HepG2 (cell line): Measurements from ENCODE around the gene ARIH2. TPM values are rescaled to one million over a fixed set of nuclear protein-coding genes. Genes with fewer than 3 reads are reported as not detected.
A peak's percentile ranks its signal among the peaks of the same experiment; 100 is the strongest.

Experiments
- AKAP8 ChIP-seq: sonication (generic); formaldehyde crosslinking; IDR thresholded peaks from 2 replicates; pipeline ENCODE4 v1.5.1; 2020; ENCODE audit warnings: mild to moderate bottlenecking, missing genetic modification reagents
- BRCA1 ChIP-seq: sonication (generic); formaldehyde crosslinking; IDR thresholded peaks from 2 replicates; pipeline ENCODE4 v1.4.0; 2020; ENCODE audit warnings: missing genetic modification reagents
- CCAR2 ChIP-seq: fragments of 200-400 bp; formaldehyde crosslinking; optimal IDR thresholded peaks from 2 replicates; pipeline ENCODE3; 2018; ENCODE audit warnings: low read depth, mild to moderate bottlenecking, low read length, moderate library complexity
- EP300 ChIP-seq, 3 experiments: sonication (generic) in 1 of 3; formaldehyde crosslinking in 1 of 3; IDR thresholded peaks; 2 replicates each; pipeline versions ENCODE4 v1.5.1 to v1.6.1; 2011 to 2020; ENCODE audit warnings: low read depth in 2 of 3, low read length in 2 of 3, borderline replicate concordance in 1 of 3, improper control_type of control experiment in 1 of 3, mild to moderate bottlenecking in 1 of 3, missing genetic modification reagents in 1 of 3, moderate library complexity in 1 of 3
- EZH2 ChIP-seq: conservative IDR thresholded peaks from 2 replicates; pipeline ENCODE4 v1.6.1; 2012; ENCODE audit warnings: mild to moderate bottlenecking, low read depth, low read length, moderate library complexity
- FOXJ3 ChIP-seq: sonication (generic); formaldehyde crosslinking; IDR thresholded peaks from 2 replicates; pipeline ENCODE4 v1.4.0; 2020; ENCODE audit warnings: missing genetic modification reagents, mild to moderate bottlenecking, borderline replicate concordance
- GLI4 ChIP-seq: sonication (generic); formaldehyde crosslinking; IDR thresholded peaks from 2 replicates; pipeline ENCODE4 v1.5.1; 2020; ENCODE audit warnings: missing genetic modification reagents, mild to moderate bottlenecking, moderate library complexity, borderline replicate concordance
- HNF4A ChIP-seq: sonication (generic); formaldehyde crosslinking; IDR thresholded peaks from 2 replicates; pipeline ENCODE4 v1.4.0; 2020; ENCODE audit warnings: missing genetic modification reagents
- ISX ChIP-seq: sonication (generic); formaldehyde crosslinking; conservative IDR thresholded peaks from 2 replicates; pipeline ENCODE4 v1.5.0; 2020; ENCODE audit warnings: missing genetic modification reagents
- MTF2 ChIP-seq: sonication (generic); formaldehyde crosslinking; IDR thresholded peaks from 2 replicates; pipeline ENCODE4 v1.5.0; 2020; ENCODE audit warnings: missing genetic modification reagents, borderline replicate concordance
- NRL ChIP-seq: sonication (generic); formaldehyde crosslinking; IDR thresholded peaks from 2 replicates; pipeline ENCODE4 v1.5.0; 2020; ENCODE audit warnings: missing genetic modification reagents, mild to moderate bottlenecking, moderate library complexity, borderline replicate concordance
- RBM39 ChIP-seq: fragments of 200-400 bp; formaldehyde crosslinking; IDR thresholded peaks from one replicate; pipeline ENCODE4 v1.6.1; 2018; ENCODE audit warnings: antibody characterized with exemption, mild to moderate bottlenecking, low read depth, low read length; ENCODE audit not compliant: poor library complexity, severe bottlenecking
- TBX2 ChIP-seq: sonication (generic); formaldehyde crosslinking; IDR thresholded peaks from 2 replicates; pipeline ENCODE4 v1.5.0; 2020; ENCODE audit warnings: missing genetic modification reagents, mild to moderate bottlenecking, borderline replicate concordance
- XRCC5 ChIP-seq: fragments of 200-400 bp; formaldehyde crosslinking; optimal IDR thresholded peaks from 2 replicates; pipeline ENCODE3; 2017; ENCODE audit warnings: mild to moderate bottlenecking, low read length
- ZFP90 ChIP-seq: sonication (generic); formaldehyde crosslinking; IDR thresholded peaks from 2 replicates; pipeline ENCODE4 v1.8.0; 2022; ENCODE audit warnings: missing genetic modification reagents, mild to moderate bottlenecking, inconsistent platforms, borderline replicate concordance
- ZNF274 ChIP-seq: sonication (generic); formaldehyde crosslinking; IDR thresholded peaks from 2 replicates; pipeline ENCODE4 v1.5.1; 2020; ENCODE audit warnings: mild to moderate bottlenecking, missing genetic modification reagents
- ZNF331 ChIP-seq: sonication (generic); formaldehyde crosslinking; IDR thresholded peaks from 2 replicates; pipeline ENCODE4 v1.4.0; 2020; ENCODE audit warnings: missing genetic modification reagents
- ZNF446 ChIP-seq: sonication (generic); formaldehyde crosslinking; IDR thresholded peaks from 2 replicates; pipeline ENCODE4 v1.5.0; 2020; ENCODE audit warnings: mild to moderate bottlenecking, missing genetic modification reagents
- ZNF678 ChIP-seq: sonication (generic); formaldehyde crosslinking; IDR thresholded peaks from 2 replicates; pipeline ENCODE4 v1.4.0; 2020; ENCODE audit warnings: mild to moderate bottlenecking, missing genetic modification reagents
- ZNF724P ChIP-seq: sonication (generic); formaldehyde crosslinking; IDR thresholded peaks from 2 replicates; pipeline ENCODE4 v1.8.0; 2022; ENCODE audit warnings: missing genetic modification reagents, borderline replicate concordance
- ZNF781 ChIP-seq: sonication (generic); formaldehyde crosslinking; IDR thresholded peaks from 2 replicates; pipeline ENCODE4 v1.5.1; 2020; ENCODE audit warnings: borderline replicate concordance, mild to moderate bottlenecking, missing genetic modification reagents; ENCODE audit errors: not compliant biosample characterization
- ZNF879 ChIP-seq: sonication (generic); formaldehyde crosslinking; IDR thresholded peaks from 2 replicates; pipeline ENCODE4 v1.8.1; 2023; ENCODE audit warnings: missing genetic modification reagents
- ZSCAN22 ChIP-seq: sonication (generic); formaldehyde crosslinking; IDR thresholded peaks from 2 replicates; pipeline ENCODE4 v1.4.0; 2020; ENCODE audit warnings: mild to moderate bottlenecking, missing genetic modification reagents
- polyA plus RNA-seq, 8 experiments: library from polyadenylated mRNA; depleted of rRNA in 3 of 8; stranded (reverse) in 7 of 8; unstranded in 1 of 8; fragments of >200 nt; fragmentation: Illumina TruSeq in 4 of 8; extraction: Trizol in 4 of 8; gene quantifications; 2 replicates each; pipeline versions ENCODE4 v1.2.1 to v1.2.3, GENCODE V29; 2011 to 2016; ENCODE audit warnings: low read depth in 4 of 8, missing spikeins in 1 of 8, mixed read lengths in 1 of 8; ENCODE audit not compliant: insufficient read depth in 1 of 8
- total RNA-seq, 5 experiments: library from RNA; depleted of rRNA; stranded (reverse); fragments of >200 nt; fragmentation: Illumina TruSeq; extraction: Trizol; gene quantifications; 2 replicates each; pipeline ENCODE4 v1.2.3, GENCODE V29; 2016; ENCODE audit warnings: low read depth in 1 of 5
- TF ChIP-seq, protein P1 (sequence below): sonication (generic); formaldehyde crosslinking; IDR thresholded peaks from 2 replicates; pipeline ENCODE4 v1.9.0; 2021; ENCODE audit warnings: missing genetic modification reagents, mild to moderate bottlenecking, borderline replicate concordance
- TF ChIP-seq, protein P2 (sequence below): sonication (generic); formaldehyde crosslinking; IDR thresholded peaks from 2 replicates; pipeline ENCODE4 v1.5.0; 2020; ENCODE audit warnings: mild to moderate bottlenecking, missing genetic modification reagents

ARIH2 gene
- total and polyA plus RNA-seq, 2 of the 13 experiments (the other 11 are each of a cell fraction or from before 2014, with no cell fraction given): 64.8 to 83.3 TPM

DNA sequence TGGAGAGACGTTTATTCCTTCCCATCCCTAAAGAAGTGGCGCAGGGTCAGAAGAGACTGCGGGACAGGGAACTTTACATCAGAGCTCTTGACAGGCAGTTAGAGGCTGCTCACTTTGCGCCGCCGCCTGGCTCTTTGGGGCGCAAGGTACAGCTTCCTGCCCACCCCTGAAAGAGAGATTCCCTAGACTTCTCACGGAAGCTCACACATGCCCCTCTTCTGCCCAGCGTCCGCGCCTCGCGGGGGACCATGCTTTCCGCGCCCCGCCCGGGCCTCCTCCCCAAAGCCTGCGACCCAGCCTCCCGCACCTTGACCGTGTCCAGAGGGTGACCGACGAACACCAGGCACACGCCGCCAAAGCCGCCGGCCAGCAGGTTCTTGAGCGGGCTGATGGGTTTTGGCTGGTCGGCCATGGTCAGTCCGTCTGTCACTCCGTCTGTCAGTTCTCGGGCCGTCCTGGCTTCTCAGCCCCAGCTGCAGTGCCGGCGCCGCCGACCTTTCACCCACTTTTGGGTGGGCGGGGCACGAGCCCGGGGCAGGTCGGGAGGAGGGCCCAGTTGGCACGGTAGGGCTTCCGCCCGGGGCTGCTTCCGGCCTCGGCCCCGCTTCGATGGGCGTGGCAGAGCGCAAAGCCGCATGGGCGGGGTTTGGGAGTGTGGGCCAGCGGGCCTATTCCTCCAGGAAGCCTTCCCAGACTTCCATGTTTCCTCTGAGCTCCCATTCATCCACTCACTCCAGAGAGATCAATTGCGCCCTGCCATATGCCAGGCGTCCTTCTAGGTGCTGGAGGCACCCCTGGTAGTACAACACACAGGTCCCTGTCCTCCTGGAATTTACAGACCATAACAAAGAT, 20.0 kb upstream of the ARIH2 start, which contains the start of gene SLC25A20 (continued):
- 0 out of 2 replicates have a peak, but pooled peaks have one; percentile 16 for TF ChIP-seq ZNF274 (CRISPR knock-in tag)
- 0 out of 2 replicates have a peak, but pooled peaks have one; percentile 40 for TF ChIP-seq ZNF331 (CRISPR knock-in tag)
- TF ChIP-seq, protein P1, sequence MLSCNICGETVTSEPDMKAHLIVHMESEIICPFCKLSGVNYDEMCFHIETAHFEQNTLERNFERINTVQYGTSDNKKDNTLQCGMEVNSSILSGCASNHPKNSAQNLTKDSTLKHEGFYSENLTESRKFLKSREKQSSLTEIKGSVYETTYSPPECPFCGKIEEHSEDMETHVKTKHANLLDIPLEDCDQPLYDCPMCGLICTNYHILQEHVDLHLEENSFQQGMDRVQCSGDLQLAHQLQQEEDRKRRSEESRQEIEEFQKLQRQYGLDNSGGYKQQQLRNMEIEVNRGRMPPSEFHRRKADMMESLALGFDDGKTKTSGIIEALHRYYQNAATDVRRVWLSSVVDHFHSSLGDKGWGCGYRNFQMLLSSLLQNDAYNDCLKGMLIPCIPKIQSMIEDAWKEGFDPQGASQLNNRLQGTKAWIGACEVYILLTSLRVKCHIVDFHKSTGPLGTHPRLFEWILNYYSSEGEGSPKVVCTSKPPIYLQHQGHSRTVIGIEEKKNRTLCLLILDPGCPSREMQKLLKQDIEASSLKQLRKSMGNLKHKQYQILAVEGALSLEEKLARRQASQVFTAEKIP (CRISPR knock-in tag): no peak
- no peak for TF ChIP-seq EZH2
- TF ChIP-seq ZNF879 (CRISPR knock-in tag): 0 out of 2 replicates have a peak, but pooled peaks have one; percentile 51
- TF ChIP-seq ZFP90 (CRISPR knock-in tag): 0 out of 2 replicates have a peak, but pooled peaks have one; percentile 36
- TF ChIP-seq CCAR2: no peak
- peak; percentile 23; the same call in 1 of the 2 replicates for TF ChIP-seq GLI4
- 0 out of 2 replicates have a peak, but pooled peaks have one; percentile 34 for TF ChIP-seq HNF4A (CRISPR knock-in tag)
- TF ChIP-seq NRL (CRISPR knock-in tag): peak; percentile 86
- TF ChIP-seq ZNF781: no peak
- TF ChIP-seq, protein P2, sequence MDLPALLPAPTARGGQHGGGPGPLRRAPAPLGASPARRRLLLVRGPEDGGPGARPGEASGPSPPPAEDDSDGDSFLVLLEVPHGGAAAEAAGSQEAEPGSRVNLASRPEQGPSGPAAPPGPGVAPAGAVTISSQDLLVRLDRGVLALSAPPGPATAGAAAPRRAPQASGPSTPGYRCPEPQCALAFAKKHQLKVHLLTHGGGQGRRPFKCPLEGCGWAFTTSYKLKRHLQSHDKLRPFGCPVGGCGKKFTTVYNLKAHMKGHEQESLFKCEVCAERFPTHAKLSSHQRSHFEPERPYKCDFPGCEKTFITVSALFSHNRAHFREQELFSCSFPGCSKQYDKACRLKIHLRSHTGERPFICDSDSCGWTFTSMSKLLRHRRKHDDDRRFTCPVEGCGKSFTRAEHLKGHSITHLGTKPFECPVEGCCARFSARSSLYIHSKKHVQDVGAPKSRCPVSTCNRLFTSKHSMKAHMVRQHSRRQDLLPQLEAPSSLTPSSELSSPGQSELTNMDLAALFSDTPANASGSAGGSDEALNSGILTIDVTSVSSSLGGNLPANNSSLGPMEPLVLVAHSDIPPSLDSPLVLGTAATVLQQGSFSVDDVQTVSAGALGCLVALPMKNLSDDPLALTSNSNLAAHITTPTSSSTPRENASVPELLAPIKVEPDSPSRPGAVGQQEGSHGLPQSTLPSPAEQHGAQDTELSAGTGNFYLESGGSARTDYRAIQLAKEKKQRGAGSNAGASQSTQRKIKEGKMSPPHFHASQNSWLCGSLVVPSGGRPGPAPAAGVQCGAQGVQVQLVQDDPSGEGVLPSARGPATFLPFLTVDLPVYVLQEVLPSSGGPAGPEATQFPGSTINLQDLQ (CRISPR knock-in tag): no peak
- peak; percentile 63 for TF ChIP-seq RBM39
- TF ChIP-seq ZNF724P: 0 out of 2 replicates have a peak, but pooled peaks have one; percentile 44
- TF ChIP-seq XRCC5: no peak
- TF ChIP-seq BRCA1 (CRISPR knock-in tag): no peak
- TF ChIP-seq ZNF678 (CRISPR knock-in tag): no peak
- no peak; the same call in 1 of the 2 replicates for TF ChIP-seq FOXJ3 (CRISPR knock-in tag)
- TF ChIP-seq ZNF446 (CRISPR knock-in tag): no peak
- no peak for TF ChIP-seq AKAP8 (CRISPR knock-in tag)
- no peak for TF ChIP-seq EP300 (IDR thresholded peaks at IDR 0.05; ENCODE audit: low read depth in 2 of 2, low read length in 2 of 2)
- TF ChIP-seq EP300 (CRISPR knock-in tag; IDR thresholded peaks at IDR 0.05; ENCODE audit: borderline replicate concordance): no peak
- TF ChIP-seq TBX2 (CRISPR knock-in tag): no peak; the same call in 1 of the 2 replicates
- TF ChIP-seq ZSCAN22 (CRISPR knock-in tag): no peak
- TF ChIP-seq ISX (CRISPR knock-in tag): no peak
- TF ChIP-seq MTF2 (CRISPR knock-in tag): no peak
